Measurements from ENCODE around the gene STX8. TPM values are rescaled to one million over a fixed set of nuclear protein-coding genes. Genes with fewer than 3 reads are reported as not detected.

STX8 gene
- total and polyA plus RNA-seq, 4 donors, result 14.7 to 39.5 (median 28.7) TPM

DNA sequence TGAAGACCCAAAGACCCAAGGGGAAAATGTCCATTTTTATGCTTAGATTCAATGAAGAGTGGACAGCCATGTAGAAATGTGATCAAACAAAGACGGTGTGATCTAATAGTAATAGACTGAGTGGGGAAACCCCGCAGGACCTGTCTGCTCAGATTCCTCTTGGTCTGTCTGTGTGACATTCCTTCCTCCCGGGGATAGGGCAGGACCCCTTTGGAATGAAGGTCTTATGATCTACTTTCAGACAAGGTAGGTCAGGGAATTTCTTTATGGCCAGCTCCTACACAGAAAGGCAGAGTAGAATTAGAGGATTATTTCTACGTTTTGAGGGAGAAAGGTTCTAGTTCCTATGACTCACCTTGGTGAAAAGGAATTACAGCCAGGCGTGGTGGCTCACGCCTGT, 267.6 kb downstream of the STX8 start:
- Histone ChIP-seq H3K9ac (ENCODE audit: low read depth in 1 of 2, low read length in 2 of 2) (no peak overlapping the region), H3K9me3 (ENCODE audit: control insufficient read depth in 4 of 4, low read length in 3 of 4) (no peaks in the 10 kb centered on the region), H3K27me3 (ENCODE audit: control insufficient read depth in 4 of 4, insufficient read depth in 4 of 4, low read length in 3 of 4) (no peaks in the 10 kb centered on the region), H3K27ac (ENCODE audit: low read depth in 1 of 2, low read length in 2 of 2) (no peak overlapping the region), H3K4me3 (ENCODE audit: low read depth in 1 of 3, low read length in 3 of 3) (no peak overlapping the region), H3K36me3 (ENCODE audit: control insufficient read depth in 4 of 4, insufficient read depth in 3 of 4, low read depth in 1 of 4, low read length in 3 of 4) (no peaks in the 10 kb centered on the region), H3K4me1 (ENCODE audit: control insufficient read depth in 4 of 4, insufficient read depth in 4 of 4, low read length in 3 of 4) (peaks cover 0 to 4% (median 0%) of the 10 kb centered on the region in 4 donors)
- no peak for DNase-seq (ENCODE audit: low spot score)
- TF ChIP-seq RAD21 (IDR thresholded peaks at IDR 0.05) (no peak), SP1 (IDR thresholded peaks at IDR 0.05) (no peak), REST (IDR thresholded peaks at IDR 0.05) (no peak), NR2F2 (IDR thresholded peaks at IDR 0.05) (no peak), FOXA1 (IDR thresholded peaks at IDR 0.05) (no peak), HNF4A (conservative IDR thresholded peaks at IDR 0.05) (no peak), JUND (IDR thresholded peaks at IDR 0.05) (no peak), TAF1 (conservative IDR thresholded peaks at IDR 0.05) (no peak), YY1 (IDR thresholded peaks at IDR 0.05) (no peak), FOXA2 (IDR thresholded peaks at IDR 0.05) (no peak), HNF4G (IDR thresholded peaks at IDR 0.05) (no peak), GABPA (IDR thresholded peaks at IDR 0.05 in 1 of 2, conservative IDR thresholded peaks at IDR 0.05 in 1 of 2) (no peak)
- TF ChIP-seq, protein P1, sequence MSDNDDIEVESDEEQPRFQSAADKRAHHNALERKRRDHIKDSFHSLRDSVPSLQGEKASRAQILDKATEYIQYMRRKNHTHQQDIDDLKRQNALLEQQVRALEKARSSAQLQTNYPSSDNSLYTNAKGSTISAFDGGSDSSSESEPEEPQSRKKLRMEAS (IDR thresholded peaks at IDR 0.05), result no peak
- 97% methylated on average over 6 of the region's 6 CpGs for WGBS

DNA sequence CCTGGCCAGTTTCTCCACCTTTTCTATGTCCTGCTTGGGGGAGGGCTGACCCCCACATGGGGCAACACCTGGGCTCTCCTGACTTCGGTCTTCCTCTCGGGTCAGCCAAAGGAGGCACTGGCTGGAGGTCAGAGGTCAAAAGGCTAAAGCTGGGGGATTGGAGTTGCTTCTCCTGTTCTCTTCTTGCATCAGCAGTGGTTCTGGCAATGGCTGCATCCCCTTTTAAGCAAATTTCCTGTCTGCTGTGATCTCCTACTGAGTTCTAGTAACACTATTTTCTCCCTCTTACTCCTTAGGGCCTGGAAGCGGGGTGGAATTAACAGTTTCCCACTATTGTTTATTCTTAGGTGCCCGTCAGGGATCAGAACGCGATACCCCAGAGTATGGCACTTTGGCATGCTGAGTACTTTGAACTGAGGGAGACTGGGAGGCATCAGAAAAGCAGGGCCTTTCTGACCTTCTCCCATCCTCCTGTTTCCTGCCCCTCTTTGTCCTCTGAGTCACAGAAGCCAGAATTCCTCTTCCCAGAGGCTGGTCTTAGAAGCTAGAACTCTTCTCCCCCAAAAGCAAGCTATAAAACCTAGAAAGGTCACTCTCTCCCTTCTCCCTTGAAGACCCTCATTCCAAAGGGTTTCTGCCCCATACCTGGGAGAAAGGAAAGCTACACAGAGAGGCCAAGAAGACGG, 268.2 kb downstream of the STX8 start:
- no peak overlapping the region for H3K9ac ChIP-seq (ENCODE audit: low read depth in 1 of 2, low read length in 2 of 2)
- DNase-seq (ENCODE audit: low spot score), result no peak
- TF ChIP-seq NR2F2 (IDR thresholded peaks at IDR 0.05), result peak; percentile 40
- TF ChIP-seq, protein P1 (IDR thresholded peaks at IDR 0.05), result no peak
- TF ChIP-seq RXRA (IDR thresholded peaks at IDR 0.05), result no peak
- no peaks in the 10 kb centered on the region for H3K36me3 ChIP-seq (ENCODE audit: control insufficient read depth in 4 of 4, insufficient read depth in 3 of 4, low read depth in 1 of 4, low read length in 3 of 4)
- 76% methylated on average over 7 of the region's 7 CpGs for WGBS
- no peaks in the 10 kb centered on the region for H3K9me3 ChIP-seq (ENCODE audit: control insufficient read depth in 4 of 4, low read length in 3 of 4)
- no peak overlapping the region for H3K4me3 ChIP-seq (ENCODE audit: low read depth in 1 of 3, low read length in 3 of 3)
- peaks cover 0 to 4% (median 0%) of the 10 kb centered on the region in 4 donors for H3K4me1 ChIP-seq (ENCODE audit: control insufficient read depth in 4 of 4, insufficient read depth in 4 of 4, low read length in 3 of 4)
- no peak overlapping the region for H3K27ac ChIP-seq (ENCODE audit: low read depth in 1 of 2, low read length in 2 of 2)
- no peaks in the 10 kb centered on the region for H3K27me3 ChIP-seq (ENCODE audit: control insufficient read depth in 4 of 4, insufficient read depth in 4 of 4, low read length in 3 of 4)

DNA sequence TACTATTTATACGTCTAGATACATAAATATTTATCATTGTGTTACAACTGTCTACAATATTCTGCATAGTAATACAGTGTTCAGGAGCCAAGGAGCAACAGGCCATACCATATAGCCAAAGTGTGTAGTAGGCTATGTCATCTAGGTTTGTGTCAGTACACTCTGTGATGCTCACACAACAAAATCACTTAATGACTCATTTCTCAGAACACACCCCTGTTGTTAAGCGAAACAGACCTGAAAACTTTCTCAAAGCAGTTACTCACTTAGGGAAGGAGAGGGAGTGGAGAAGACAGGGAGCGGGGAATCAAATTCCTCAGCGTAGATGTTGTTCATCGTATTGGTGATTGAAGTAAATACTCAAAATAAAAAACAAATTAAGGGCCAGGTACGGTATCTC, 269.5 kb downstream of the STX8 start:
- Histone ChIP-seq H3K27me3 (ENCODE audit: control insufficient read depth in 4 of 4, insufficient read depth in 4 of 4, low read length in 3 of 4) (no peaks in the 10 kb centered on the region), H3K36me3 (ENCODE audit: control insufficient read depth in 4 of 4, insufficient read depth in 3 of 4, low read depth in 1 of 4, low read length in 3 of 4) (no peaks in the 10 kb centered on the region), H3K4me1 (ENCODE audit: control insufficient read depth in 4 of 4, insufficient read depth in 4 of 4, low read length in 3 of 4) (peaks cover 0 to 4% (median 0%) of the 10 kb centered on the region in 4 donors), H3K9me3 (ENCODE audit: control insufficient read depth in 4 of 4, low read length in 3 of 4) (no peaks in the 10 kb centered on the region), H3K27ac (ENCODE audit: low read depth in 1 of 2, low read length in 2 of 2) (no peak overlapping the region), H3K9ac (ENCODE audit: low read depth in 1 of 2, low read length in 2 of 2) (no peak overlapping the region), H3K4me3 (ENCODE audit: low read depth in 1 of 3, low read length in 3 of 3) (no peak overlapping the region)
- 78% methylated on average over 6 of the region's 6 CpGs for WGBS
- no peak for DNase-seq (ENCODE audit: low spot score)
- TF ChIP-seq REST (IDR thresholded peaks at IDR 0.05) (no peak), SP1 (IDR thresholded peaks at IDR 0.05) (no peak), GABPA (IDR thresholded peaks at IDR 0.05 in 1 of 2, conservative IDR thresholded peaks at IDR 0.05 in 1 of 2) (no peak), EGR1 (IDR thresholded peaks at IDR 0.05; ENCODE audit: low read depth in 2 of 2) (no peak), FOXA1 (IDR thresholded peaks at IDR 0.05) (no peak), HNF4G (IDR thresholded peaks at IDR 0.05) (no peak), YY1 (IDR thresholded peaks at IDR 0.05) (no peak), CTCF (IDR thresholded peaks at IDR 0.05; ENCODE audit: low read depth, low read length, missing input control) (no peak)
- TF ChIP-seq, protein P1 (IDR thresholded peaks at IDR 0.05), result no peak

All from liver (tissue), 9 donors.